Stimulated activated CD4-positive, alpha-beta T cell treated with anti-CD3 and anti-CD28 coated beads, Interleukin-1b, Interleukin-23, amount 100 ng/mL, for 24 hours (primary cell): ENCODE data around the gene CAMK1D.
"Not testable (repeated sequence)": the region's sequence is repeated elsewhere in the genome, so short reads cannot be mapped to it uniquely, and the experiment has no call there.

ENCODE experiments used
- DNase-seq, 4 experiments: peaks; one replicate each; pipeline ENCODE4 v3.0.0-alpha.2; 2020; ENCODE audit warnings: low read depth in 4 of 4, low spot score in 1 of 4

Gene CAMK1D

DNA sequence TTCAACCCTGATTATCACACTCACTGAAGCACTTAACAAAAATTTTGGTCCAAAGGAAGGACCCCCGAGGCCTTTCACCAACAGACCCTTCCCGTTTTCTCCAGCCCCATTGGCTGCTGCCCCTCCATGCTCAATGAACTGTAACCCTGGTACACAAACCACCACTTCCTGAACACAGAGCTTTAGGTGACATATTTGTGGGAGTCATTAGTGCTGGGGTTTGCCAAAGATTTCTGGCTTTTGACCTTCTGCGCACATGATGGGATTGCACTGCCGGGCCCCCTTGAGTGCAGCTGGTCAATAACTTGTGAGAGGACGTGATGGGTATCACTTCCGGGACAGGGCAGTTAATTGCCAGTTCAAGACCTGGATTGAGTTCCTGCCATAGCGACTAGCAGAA, 9.0 kb upstream of the CAMK1D start:
- DNase-seq: no peak

DNA sequence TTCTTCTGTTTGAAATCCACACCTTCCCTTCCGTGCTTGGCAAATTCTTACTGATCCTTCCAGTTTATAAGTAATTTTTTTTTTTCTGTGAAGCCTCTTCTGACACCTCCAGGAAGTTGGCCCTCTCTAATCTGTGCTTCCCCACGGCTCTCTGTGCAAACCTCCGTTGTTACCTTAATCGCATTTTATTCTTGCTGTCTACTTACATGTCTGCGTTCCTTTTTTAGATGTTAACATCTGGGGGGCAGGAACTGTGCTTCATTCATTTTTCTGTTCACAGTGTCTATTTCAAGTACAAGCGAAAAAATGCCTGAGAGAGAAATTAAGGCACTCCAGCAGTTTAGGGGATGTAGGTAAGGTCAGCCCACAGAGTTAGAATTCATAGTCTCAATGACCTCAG, 8.4 kb upstream of the CAMK1D start:
- DNase-seq: no peak

DNA sequence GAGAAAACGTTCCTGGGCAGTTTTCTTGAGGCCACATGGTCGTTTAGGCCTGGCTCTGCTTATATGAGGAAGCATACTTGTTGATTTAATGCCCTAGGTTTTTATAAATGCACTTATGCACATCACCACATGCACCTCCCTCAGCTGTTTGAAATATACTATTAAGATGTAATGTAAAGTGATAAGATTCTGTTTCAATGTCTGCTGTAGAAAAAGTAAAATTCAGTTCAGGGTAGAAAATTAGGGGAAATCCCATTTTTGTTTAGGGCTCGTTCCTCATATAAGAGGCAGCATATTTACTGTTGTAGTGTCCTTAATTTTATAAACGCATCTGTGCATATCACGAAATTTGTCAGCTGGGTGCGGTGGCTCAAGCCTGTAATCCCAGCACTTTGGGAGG, 7.8 kb upstream of the CAMK1D start:
- no peak for DNase-seq

DNA sequence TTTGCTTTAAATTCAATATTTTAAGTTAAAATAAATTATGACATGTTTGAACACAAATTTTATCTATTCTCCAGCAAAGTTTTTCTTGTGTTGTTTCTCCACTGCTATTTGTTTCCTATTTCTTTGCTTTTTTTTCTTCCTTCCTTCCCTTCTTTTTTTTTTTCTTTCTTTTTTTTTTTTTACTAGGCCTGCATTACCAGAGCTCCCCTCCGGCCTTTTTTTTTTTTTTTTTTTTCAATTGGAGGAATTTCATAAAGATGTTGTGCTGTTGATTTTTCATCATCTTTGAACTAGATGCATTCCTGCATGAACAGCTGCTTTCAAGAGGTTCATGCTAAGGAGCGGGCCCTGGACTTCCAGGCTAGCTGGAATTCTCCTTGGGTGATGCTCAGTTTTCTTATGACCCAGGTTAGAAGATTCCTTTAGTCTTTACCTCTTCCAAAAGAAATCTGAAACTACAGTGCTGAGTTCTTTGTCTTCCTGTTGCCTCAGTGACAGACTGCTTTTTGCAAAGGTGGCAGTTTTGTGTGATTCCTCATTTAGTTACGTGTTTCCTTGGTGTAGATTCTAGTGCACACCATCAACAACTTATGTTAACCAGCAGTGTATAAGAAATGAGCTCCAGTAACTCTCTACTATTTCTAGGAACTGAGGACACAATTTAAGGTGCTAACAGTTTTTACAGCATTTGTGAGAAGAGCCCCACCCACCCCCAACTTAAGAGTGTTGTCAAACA, 4.8 kb upstream of the CAMK1D start:
- DNase-seq: no peak

DNA sequence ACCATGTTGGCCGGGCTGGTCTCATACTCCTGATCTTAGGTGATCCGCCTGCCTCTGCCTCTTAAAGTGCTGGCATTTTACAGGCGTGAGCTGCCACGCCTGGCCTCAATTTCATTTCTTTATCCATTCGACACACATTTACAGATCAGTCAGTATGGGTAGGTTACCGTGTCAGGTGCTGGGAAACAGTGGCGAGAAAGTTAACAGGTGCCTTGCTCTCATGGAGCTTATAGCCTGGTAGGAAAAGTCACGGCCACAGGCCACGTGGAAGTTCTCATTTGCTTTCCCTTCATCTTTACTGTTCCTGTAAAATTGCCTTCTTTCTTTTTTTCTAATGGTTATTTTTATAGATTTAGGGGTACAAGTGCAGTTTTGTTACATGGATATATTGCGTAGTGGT, 2.6 kb upstream of the CAMK1D start:
- no peak for DNase-seq

DNA sequence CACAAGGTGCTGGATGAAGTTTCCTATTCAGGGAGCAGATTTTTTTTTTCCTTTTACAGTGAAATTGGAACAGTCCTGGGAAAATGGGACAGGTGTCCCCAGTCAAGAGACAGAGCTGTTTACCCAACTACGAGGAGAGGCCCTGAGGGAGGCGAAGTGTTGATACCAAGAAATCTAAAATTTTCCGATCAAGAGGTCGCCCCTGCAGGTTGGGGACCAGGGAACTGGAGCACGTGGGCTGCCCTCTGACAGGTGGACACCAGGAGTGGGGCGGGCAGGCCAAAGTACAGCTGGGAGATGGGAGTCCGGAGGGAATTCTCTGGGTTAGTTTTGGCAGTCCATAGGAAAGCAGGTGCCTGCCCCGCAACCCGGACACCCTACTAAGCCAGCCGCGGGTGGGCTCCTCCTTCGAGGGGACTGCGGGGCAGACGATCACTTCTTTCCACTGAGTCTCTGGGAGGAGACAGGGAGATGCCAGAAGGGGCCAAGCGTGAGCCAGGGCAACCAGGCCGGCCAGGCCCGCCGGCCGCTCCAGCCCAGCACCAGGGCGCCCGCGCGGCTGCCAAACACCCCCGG, 965 bp upstream of the CAMK1D start:
- DNase-seq: no peak

DNA sequence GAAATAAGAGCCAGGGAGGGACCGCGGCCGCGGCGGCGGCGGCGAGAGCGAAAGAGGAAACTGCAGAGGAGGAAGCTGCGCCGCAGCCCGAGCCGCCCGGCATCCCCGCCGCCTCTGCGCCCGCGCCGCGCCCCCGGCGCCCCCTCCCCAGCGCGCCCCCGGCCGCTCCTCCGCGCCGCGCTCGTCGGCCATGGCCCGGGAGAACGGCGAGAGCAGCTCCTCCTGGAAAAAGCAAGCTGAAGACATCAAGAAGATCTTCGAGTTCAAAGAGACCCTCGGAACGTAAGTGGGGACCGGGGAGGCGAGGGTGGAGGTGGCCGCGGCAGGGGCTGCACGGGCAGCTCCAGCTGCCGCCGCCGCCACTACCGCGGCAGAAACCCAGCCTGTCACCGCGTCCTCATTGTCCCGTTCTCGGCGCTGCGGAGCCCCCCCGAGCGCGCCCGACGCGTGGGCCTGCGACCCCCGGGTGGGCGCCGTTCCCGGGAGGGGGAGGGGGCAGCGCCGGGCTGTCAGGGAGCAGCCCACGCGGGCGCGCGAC, 351 bp downstream of the CAMK1D start:
- no peak for DNase-seq

DNA sequence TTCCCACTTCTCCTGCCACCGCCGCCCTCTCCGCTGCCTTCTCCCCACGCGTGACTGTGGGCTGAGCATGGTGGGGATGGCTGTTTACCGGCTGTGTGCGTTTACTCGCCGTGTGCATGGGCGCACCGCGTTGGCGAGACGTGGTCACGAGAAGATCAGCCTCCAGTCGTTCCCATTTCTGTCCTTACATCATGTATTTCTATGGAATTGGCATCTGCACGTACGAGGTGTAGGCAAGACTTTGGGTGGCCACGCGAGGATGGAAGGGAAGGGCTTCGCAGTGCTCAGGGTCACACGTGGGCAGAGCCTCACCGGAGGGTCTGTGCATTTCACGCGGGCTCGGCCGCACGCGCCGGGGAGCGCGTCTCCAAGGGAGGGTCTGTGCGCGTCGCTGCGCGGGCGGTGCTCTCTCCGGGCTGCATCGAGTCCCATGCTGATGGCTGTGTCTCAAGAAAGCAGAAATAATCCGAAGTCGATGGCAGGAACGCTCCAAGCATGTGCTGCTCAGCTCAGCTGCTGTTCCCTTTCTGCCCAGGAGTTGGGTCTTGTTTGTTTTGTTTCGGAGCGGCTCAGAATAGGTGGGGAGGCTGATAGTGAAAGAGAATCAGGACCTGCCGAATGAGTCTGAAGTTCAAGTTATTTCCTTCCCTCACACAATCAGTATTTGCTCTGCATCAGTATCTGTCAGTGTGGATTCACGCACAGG, 973 bp downstream of the CAMK1D start:
- no peak for DNase-seq

DNA sequence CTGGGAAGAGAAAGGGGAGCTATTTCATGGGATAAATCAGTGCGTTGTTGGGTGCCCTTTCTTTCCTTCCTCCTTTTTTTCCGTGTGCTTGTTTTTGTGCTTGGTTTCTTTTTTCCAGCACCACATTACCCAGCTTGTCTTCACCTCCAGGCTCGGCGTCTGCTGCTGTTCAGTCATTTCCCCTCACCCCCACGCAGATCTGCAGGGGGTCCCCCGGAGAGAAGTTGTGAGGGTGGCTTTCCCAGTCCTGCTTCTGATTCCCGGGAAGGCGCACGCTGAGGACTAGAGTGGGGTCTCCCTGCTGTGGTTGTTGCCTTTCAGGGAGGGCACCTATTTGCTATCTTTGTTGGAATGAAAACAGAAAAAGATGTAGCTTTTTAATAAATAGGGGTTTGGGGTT, 1.6 kb downstream of the CAMK1D start:
- DNase-seq: no peak

DNA sequence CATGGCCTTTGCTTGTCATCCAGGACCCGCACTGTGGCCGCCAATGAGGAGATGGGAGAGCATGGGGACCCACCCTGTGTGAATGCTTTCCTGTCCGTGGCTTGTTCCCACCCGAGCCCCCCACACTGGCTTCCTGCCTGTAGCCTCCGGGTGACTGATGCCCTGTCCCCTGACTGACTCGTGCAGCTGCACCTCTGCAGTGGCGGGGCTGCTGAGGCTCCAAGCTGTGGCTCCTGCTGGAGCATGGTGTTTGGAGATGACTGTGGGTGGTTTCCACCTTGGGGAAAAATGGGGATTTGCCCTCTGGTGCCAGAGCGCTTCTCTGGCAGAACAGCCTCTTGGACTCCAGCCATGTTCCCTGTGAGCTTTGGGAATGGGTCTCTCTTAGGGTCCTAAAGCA, 2.1 kb downstream of the CAMK1D start:
- DNase-seq: no peak

DNA sequence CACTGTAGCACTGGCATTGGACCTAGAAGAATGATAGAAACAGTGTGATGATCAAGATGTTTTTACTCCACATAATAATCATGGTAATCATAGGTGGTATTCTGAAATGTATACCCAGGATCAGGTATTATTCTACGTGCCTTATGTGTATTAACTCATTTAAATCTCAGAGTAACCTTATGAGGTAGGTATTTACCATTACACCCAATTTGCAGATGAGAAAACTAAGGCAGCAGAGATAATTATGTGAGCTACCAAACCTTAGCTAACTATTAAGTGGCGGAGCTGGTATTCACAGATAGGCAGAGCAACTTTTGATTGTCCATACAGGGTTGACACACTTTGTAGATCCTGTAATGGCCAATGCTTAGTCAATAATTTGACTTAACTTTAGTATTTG, 2.5 kb downstream of the CAMK1D start:
- DNase-seq: no peak

DNA sequence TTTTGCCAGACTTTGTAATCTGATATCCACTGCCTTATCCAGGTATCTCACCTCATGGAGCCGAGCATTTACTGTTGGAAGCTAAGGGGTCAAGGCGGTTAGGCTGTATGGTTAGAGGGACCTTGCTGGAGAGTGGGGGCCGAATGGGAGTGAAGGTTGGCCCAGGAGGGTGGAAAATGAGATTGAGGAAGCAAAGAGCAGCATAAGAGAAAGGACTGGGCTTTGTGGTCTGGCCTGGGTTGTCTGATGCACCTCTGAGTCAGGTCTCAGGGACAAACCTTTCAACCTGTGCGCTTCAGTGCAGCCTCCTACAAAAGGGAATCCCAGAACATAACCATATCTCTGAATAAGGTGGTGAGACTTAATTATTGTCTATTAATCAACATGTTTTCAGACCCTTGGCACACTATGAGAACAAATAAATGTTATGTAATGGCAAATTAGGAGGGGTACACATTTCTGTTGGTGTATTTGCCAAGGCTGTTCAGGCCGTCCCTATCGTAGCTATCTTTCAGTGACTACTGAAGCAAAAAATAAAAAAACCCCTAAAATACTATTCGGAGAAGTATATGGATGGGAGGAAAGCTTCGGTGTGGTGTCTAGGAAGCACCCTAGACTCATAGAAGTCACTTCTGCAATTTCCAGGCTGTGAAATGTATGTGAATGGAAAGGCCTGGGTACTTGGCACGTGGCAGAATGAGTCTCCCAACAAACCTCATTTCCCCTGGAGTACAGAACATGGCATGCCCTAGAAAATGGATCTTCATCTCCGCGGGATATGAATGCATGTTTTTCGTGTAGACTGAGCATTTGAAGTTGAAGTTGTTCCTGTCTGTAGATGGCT, 4.3 kb downstream of the CAMK1D start:
- DNase-seq: no peak

DNA sequence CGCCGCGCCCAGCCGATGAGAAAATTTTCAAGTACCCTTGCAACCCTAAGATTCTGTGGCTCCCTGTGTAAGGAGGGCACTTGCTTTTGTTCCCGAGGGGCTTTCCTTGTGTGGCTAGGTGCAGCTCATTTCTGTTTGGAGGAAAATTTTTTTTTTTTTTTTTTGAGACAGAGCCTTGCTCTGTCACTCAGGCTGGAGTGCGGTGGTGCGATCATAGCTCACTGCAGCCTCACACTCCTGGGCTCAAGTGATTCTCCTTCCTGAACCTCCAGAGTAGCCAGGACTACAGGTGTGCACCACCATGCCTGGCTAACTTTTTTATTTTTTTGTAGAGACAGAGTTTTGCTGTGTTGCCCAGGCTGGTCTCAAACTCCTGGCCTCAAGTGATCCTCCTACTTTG, 5.3 kb downstream of the CAMK1D start:
- not testable (repeated sequence) for DNase-seq

DNA sequence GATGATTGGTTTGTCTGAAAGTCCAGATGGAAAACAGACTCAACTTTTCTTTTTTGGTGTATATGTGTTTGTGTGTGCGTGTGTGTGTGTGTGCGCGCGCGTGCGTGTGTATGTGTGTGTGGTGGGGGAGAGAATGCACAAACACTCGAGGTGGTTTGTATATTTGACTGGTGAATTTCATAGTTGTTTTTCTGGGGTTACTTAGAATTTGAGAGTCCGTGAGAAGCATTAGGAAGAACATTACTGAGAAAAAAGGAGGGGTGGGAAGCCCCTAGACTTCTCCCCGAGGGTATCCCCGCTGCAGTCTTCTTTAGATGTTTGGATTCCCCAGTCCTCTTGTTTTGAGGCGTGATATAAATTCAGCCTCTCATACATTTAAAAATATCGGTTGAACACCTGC, 6.0 kb downstream of the CAMK1D start:
- no peak for DNase-seq

DNA sequence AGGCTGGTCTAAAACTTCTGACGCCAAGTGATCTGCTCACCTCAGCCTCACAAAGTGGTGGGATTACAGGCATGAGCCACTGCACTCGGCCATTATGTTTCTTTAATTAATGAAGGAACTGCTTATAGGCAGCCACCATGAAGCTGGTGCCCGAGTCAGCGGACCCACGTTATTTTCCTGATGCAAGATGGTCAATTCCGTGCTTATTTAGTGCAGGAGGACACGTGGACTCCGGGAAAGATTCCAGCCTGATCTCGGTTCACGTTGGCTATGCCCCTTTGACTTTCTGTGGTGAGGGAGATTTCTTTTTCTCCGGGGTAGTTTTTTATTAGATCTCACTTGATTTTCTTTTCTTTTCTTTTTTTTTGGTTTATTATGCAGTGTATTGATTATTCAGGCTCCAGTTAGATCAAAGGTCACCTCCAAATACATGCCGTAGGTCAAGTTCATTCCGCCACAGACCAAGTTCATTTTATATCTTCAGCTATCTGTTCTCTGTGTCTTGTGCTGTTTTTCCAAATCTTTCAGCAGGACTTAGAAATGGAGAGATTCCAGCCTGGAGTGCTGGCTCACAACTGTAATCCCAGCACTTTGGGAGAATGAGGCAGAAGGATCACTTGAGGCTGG, 8.3 kb downstream of the CAMK1D start:
- DNase-seq: no peak

DNA sequence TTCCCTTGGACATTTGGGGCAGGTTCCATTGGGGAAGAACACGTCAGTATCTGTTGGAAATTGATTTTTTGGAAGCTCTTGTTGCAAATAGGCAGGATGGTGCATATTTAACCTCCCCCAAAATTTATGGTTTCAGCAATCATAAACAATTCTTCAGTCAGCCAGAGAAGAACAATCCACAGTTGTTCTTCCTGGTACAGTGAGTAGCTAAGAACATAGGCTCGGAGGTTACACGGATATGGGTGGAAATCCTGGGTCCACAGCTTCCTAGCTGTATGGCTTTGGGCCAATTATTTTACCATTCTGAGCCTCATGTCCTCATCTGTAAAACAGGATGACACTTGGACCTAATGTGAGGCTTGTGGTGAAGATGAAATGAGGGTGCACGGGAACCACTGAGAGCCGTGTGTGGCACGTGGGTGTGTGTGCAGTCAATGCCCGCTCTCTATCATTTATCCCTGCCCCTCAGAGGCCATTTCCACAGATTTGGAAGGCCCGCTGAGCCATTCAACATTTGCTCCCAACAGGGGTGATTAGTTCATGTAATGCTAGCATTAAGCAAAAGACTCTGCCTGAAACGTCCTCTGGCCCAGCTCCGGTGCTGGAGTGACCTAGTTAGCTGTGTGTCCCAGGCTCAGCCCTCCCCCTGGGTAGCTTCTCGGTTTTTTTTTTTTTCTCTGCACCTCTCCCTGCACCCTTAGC, 9.7 kb downstream of the CAMK1D start:
- DNase-seq: no peak

DNA sequence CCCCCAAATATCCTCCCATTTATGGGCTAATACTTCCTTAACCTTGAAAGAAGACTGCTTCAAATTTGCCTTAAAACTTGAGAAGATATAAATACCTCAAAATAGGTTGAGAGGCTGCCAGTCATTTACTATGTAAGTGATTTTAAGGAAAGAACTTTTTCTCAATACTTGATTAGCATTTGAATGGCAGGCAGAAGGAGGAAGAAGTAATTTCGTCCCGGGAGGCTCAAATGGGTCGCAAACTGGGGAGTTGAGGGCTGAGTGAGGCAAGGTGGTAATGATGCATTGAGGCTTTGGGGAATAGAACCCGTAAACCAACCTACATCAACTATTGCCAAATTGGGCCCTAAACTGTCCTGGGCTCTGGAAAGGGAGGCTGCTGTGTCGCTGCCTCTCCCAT, 11.1 kb downstream of the CAMK1D start:
- no peak for DNase-seq

DNA sequence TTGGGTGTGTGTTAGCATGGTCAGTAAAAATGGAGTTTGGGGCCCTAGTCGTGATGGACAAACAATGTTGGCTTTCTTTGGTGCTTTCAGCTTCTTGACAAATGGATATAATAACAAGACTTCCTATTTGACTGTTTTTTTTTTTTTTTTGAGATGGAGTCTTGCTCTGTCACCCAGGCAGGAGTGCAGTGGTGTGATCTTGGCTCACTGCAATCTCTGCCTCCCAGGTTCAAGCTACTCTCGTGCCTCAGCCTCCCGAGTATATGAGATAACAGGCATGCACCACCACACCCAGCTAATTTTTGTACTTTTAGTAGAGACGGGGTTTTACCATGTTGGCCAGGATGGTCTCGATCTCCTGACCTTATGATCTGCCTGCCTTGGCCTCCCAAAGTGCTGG, 11.8 kb downstream of the CAMK1D start:
- not testable (repeated sequence) for DNase-seq

DNA sequence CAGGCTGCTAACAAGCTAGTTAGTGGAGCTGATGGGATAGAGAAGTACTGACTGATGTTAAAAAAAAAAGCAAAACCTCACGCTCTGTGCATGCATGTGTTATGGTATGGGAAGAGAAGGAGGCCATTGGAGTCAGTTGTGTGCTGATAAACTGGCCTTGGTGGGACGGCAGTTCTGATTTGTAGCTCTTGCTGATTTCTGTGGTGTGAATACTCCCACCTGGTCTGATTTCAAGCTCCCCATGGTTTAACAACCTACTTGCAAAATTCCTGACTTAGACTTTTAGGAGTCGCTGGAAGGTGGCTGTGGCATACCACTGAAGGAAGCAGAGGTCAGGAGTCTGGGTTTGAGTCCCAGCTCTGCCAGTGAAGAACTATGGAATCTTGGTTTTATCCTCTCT, 15.2 kb downstream of the CAMK1D start:
- DNase-seq: no peak

DNA sequence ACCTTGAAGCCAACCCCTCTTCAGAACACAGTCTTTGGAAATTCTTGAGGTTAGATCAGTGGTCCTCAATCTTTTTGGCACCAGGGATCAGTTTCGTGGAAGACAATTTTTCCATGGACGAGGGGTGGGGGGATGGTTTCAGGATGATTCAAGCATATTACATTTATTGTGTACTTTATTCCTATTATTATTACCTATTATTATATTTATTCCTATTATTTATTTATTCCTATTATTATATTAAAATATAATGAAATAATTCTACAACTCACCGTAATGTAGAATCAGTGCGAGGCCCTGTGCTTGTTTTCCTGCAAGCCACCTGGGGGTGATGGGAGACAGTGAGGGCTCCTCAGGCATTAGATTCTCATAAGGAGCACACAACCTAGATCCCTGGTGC, 17.9 kb downstream of the CAMK1D start:
- DNase-seq: no peak
